ENCODE measurements around the gene PRAC1.
"Not testable (repeated sequence)": the region's sequence is repeated elsewhere in the genome, so short reads cannot be mapped to it uniquely, and the experiment has no call there.

PRAC1 gene

DNA sequence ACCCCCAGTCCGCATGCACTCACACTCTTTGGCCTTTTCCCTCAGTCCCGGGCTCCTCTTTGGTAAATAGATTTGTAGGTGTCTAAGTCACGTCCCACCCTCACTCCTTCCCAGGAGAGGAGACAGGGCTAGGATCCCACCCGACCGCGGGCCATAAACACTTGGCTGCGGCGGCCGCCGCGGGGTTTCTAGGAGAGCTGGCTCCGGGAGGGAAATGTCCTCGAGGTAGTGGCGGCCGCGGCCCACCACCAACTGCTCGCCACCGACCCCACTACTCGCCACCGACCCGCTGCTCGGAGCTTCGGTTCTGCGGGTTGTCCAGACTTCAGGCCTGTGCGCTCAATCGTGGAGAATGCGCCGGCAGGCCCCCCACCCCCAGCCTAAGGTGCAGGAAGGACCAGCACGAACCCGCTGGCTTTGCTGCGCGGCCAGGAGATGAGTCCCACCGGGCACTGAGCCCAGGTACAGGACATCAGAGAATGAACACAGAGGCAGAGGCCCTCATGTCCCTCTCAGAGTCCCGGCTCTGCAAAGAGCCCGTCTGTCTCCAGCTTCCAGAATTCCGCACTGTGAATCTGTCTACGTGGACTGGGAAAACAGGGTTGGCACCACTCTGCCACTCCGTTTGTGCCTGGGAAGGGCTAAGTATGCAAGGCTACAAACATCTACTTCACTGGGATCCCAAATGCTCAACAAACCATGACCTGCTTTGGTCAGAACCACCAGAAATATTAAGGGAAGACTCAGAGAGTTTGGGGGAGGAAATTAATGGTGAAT lies 3.2 kb upstream of the PRAC1 start:
- DNase-seq: no peak

DNA sequence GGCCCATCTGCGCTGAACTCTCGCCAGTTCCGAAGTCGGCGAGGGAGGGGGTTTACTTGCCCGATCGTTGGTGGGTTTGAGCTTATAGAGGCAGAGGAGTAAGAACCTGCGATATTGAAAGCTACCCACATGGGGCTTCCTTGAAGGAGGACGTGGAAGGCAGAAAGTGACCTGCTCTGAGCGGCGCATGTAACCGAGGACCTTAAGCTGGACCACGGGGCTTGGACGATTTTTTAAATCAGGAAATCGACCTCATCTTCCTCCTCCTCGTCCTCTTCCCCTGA lies 2.6 kb upstream of the PRAC1 start:
- DNase-seq: no peak

DNA sequence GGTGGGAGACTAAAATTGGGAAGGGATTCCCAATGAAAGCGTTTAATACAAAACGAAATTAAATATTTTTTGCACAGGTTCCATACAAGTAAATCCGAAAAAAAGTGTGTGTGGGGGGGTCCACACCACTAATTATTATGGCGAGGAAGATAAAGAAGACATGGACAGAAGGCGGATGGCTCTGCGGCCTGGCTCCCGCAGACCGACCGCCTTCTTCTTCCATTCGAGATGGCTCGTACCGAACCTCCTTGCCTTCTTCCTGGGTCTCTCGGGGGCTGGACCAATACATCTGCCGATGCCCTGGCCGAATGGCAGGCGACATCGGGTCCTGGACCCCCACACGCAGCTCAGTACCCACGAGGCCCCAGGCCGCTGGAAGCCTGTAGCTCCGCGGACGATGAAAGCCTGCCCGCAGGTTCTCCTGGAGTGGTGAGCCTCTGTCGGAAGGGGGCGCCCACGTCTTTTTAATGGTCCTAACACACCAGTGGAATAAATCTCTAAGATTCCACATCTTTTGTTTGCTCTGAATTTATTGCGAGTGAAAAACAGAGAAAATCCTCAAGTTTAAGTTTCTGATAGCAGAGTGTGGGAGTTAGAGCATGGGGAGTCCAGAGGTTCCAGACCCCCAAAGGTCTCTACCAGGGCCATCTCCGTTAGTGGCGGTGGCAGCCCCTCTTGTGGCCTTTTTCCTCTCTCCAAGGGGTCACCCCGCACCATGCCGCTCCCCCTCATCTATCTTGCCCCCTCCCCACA lies 2.1 kb upstream of the PRAC1 start:
- peak; percentile 19 for DNase-seq

DNA sequence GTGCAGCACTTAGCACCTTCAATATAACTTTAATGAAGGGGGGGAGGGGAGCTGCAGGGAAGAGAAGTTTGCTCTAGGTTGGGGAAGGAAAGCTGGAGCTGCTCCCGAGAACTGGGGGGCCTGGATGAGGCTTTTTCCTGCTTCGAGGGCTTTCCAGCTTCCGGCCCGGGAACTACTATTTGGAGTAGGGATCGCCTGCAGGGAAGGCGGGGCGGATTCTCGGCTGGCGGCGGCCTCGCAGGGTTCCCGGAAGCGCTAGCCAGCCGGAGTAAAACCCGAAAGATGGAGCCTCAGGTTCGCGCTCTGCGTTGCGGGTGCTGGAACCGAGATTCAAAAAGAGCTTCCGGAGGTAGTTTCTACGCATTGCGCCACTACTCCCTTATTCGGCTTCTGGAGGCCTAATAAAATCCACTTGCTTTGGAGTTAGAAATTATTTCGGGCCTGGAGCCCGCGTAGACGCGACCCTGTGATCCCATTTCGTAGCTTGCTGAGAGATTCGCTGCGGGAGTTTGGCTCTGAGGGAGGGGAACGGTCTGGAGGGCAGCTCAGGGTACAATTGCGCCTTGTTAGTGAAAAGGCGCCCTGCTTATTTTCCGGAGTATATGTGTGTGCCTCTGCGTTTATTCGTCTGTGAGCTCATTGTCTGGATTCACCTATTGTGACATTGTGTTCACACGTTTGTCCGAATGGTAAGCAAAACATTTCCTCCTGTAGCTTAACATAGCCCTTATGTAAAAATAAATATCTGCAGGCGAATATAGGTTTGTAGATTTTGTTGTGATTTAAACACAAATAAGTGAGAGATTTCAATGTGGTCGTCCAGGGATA lies 1.3 kb upstream of the PRAC1 start:
- DNase-seq: no peak

DNA sequence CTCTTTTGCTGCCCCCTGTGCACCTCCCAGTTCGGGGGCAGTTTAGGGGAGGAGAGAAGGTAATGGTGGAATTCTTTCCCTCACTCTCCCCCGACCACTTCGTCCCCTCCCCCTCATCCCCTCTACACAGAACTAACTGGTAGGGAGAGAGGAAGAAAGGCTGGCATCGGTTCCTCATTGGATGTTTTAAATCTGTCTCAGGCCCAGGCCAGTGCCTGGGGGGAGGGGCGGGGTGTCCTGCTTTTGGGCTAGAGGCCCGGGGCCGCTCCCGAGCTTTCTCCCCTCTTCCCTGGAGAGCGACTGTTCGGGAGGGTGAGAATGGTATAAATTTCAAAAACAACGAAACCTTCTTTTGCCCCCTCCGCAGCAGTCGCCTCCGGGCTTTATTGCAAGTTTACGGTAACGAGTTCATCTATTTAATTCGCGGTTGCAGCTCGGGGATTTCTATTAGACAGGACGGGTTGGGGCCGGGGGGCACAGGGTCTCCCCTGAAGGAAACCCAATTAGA lies 651 bp upstream of the PRAC1 start, which contains the start of gene PRAC2:
TSS of gene PRAC2 (plus strand) at position 271 of the 508 bp plus-strand sequence. CDS start 1,226 bp downstream, outside the sequence.
- DNase-seq: no peak

DNA sequence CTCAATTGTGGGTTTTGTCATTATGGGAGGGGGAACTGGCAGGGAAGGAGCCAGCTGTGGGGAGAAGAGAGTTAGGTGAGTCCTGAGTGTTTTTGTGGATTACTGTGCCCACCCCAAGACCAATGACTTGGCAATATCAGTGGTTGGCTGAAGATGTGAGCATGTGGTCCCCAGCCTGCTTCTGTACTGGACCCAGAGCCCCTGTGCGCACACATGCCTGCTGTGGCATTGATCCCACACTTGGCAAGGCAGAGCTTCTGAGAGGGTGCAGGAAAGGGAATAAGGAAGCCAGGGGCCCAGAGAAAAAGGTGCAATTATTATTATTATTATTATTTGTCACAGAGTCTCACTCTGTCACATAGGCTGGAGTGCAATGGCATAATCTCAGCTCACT lies 1.3 kb downstream of the PRAC1 start:
- no peak for DNase-seq

DNA sequence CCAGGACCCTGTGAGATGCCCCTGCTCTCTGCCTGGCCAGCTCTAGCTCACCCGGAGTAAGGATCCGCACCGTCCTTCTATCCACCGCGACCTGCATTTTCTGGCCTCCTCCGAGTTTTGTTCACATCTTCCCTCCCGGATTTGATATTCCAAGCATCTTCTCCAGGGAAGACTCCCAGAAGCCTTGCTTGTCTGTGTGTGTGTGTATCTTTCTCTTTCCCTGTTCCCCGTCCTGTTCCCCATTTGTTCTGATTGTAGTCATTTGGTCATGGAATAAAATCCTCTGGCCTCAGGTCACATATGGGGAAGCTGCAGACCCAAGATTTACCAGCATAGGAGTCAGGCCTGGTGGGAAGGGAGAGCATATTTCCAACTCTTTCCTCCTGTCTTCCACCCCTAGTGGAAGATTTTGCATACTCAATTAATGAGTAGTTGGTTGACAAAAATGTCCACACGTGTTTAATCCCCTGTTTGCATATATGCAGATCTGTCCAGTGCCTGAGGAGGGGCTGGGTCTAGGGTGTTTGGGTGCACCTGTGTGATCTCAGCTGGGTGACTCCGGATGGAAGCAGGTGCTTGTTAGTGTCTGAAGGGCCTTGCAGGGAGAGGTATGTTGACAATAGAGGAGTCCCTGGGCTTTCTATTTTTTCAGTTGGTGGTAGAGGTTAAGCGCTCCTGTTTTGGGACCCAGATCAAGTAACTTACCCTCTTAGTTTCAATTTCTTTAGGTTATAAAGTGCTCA lies 1.9 kb downstream of the PRAC1 start:
- DNase-seq: no peak

DNA sequence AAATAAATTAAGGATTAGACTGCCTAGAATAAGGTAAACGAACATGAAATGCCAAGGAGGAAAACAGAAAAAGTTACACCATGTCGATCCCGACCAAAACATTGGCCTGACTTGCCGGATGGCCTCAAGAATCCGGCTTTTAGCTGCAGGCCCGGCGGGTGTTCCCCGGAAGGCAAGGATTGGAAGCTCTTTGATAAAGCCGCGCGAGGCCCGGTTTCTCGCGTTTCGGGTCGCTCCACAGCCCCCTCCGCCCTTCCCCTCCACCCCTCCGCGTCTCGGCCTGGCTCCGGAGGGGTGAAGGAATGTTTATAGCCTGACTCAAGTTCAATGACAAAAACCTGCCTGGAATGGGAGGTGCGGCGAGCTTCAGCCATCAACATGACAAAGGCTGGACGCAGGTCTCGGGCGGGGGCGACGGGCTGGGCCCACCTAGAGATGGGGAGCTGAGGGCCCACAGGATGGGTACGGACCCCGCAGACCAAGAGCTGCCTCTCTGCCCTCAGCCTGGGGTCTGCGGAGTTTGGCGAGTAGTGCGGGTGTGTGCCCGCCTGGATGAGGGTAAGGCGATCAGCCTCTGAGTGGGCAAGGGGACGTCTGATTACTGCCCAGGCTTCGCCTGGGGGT lies 2.6 kb downstream of the PRAC1 start:
- DNase-seq: no peak

DNA sequence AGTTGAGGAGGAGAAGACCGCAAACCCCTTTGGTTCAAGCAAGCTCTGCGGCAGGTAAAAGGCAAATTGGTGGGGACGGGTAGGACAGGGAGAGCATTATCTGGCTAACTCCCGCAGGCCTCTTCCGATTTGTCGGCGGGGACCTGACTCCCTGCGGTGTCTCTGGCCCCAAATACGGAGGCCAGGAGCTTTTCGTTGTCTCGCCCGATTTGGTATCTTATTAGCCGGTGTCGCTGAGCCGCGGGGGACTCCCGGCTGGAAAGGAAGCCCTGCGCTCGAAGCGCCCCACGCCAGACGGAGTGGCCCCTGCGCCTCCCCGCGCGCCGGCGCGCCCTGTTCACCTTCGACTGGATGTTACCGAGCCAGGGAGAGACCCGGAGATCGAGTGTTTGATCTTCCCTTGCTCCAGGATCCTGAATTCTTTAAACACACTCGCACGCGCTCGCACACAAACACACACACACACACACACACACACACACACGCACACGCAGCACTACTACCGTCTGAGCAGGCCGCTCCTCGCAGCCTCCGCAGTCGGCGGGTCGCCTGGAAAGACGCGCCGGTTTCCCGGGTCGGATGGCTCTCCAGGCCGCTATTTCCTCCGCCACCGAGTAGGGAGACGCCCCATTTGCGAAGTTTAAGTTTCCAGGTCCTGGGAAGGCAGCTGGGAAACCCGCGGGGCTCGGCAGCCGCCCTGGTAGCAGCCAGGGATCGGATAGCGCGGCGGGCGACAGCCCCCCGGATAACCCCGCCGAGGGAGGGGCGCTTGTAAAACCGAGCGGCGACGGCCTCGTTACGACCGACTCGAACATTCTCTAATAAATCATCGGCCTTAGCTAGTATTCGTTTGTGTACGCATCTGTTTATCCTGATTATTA lies 3.3 kb downstream of the PRAC1 start:
- DNase-seq: no peak

DNA sequence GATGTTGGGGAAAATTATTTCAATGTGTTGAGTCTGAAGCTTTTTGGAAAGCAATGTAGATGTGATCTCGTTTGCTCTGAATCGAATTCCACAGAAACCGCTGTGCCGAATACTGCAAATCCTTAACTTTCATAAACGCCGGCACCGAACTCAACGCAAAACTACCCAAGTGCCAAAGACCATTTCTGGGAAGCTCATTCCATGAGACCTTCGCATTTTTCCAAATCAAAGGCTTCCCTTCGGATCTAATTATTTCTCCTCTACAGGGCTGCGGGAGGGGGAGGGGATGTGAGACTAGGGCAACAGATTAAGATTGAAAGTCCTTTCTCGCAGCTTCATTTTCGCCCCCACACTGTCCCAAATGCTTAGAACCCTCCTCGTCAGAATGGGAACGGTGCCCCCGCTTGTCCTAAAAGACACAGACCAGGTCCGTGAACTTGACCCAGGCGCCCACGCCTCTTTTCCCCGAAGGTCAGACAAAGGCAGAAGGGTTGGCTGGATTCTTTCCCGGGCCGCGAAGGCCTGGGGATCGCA lies 4.0 kb downstream of the PRAC1 start:
- DNase-seq: no peak

DNA sequence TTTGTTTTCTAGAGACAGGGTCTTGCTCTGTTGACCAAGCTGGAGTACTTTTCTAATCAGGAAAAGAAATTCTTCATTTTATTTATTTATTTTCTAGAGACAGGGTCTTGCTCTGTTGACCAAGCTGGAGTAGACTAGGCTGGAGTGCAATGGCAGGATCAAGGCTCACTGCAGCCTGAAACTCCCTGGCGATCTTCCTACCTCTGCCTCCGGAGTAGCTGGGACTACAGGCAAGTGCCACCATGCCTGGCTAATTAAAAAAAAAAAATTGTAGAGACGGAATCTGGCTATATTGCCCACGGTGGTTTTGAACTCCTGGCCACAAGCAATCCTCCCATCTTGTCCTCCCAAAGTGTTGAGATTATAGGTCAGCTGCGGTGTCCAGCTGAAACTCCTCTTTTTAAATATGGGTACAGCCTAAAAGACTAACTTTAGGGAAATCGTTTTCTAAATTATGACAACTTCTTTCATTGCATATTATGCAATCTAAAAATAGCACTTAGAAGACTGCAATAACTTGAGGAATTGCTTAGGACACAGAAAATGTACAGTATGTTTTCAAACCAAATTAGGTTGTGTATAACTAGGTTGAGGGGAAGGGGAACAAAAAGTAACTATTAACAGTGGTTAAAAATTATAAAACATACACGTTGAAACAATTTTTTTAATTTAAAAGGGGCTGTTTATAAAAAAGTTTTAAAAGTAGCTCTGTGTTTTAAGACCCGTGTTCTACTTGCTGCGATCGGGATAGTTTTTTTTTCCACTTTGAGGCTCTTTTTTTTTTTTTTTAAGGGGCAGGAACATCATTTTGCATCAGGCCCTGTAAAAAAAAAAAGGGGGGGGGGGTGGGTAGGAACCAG lies 4.7 kb downstream of the PRAC1 start:
- no peak for DNase-seq

DNA sequence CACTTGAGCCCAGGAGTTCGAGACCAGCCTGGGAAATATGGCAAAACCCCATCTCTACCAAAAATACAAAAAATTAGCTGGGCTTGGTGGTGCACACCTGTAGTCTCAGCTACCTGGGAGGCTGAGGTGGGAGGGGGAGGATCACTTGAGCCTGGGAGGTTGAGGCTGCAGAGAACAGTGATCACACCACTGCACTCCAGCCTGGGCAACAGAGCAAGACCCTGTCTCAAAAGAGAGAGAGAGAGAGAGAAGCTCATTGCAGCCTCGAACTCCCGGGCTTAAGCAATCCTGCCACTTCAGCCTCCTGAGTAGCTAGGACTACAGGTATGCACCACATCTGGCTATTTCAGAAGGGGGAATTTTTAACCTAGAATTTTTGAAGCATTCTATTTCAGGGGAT lies 5.8 kb downstream of the PRAC1 start:
- not testable (repeated sequence) for DNase-seq

DNA sequence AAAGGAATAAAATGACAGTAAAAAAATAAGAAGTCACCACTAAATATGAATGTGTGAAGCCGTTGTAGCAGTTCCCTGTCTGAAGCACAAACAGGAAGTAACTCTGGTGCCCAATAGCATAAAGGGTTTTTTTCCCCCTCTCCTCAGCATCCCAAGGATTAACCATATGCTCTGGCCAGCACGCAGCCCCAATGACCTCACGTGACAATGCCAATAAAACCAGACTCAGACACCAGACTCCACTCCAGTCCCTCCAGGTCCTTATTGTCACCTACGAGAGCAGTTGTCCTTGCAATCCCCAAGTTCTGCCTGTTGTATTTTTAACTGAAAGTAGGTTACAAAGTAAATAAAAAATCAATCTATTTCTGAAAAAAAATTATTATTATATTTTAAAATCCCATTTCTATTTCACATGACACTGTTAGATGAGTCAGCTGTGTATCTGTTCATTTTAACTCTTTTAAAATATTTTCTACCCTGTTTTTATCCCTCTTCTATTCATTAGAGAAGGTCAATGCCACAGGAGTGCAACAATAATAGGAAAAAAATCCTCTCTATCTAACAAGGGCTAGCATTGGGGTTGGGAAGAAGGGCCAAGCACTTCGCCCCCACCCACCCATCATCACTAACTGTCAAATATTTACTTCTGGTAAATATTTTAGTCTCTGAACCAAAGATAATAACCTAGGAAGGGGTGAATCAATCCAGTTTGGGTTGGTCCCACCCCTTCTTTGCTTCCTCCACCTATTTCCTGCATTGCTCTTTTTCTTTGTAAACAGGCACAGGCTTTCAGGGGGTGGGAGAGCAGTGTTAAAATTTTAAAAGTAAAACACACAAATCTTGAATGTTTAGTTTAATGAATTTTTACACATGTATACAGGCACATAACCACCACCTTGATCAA lies 6.6 kb downstream of the PRAC1 start:
- no peak for DNase-seq

DNA sequence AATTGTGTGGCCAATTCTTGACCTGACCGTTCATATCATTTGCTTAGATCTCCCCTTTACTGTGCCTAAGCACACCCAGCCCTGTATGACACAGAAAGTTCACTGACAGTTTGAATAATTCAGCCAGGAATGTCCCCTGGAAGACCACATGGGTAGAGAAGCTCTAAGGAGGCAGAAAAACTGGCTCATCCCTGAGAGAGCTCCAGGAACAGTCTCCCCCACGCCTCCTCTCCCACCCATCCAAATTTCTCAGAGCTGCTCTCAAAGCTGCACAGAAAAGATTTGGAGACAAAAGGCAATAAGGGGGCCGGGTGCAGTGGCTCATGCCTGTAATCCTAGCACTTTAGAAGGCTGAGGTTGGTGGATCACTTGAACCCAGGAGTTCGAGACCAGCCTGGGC lies 11.2 kb downstream of the PRAC1 start:
- DNase-seq: no peak

DNA sequence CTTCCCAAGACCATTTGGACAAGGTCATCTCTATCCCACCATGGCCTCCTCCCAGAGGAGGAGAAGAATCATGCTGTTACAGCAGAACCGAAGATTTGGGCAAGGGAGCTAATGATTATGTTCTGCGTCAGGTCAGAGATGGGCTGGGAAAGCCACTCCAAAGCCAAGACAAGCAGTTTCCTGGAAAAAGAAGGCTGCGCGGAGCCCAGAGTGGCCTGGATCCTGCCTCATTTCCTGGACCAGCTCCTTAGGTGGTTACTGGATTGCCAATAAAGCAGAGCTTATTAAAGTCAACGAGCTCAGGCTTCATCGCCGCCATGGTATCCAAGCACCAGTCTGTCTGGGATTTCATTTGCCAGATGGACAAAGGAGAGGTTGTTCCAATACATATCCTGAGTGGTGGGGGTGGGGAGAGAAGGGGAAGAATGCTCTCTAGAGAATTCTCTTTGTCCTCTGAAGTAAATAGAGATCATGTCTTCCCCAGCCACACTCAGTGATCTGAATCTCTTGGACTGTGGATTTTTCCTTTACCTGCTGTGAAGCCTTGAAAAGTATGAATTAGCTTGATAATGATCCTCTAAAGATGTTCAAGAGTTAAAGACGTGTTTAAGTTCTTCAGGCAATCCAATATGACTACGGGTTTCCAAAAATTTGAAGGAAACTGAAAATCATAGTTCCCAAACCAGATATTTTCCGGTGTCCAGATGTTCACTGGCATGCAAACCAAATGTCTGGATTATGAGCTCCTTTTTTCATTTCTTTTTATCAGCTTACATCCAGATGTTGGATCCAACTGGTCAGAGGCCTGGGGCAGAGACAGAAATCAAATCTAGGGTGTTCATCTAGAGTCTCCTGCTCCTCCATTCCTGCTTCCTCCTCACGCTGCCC lies 17.7 kb downstream of the PRAC1 start:
- no peak for DNase-seq

DNA sequence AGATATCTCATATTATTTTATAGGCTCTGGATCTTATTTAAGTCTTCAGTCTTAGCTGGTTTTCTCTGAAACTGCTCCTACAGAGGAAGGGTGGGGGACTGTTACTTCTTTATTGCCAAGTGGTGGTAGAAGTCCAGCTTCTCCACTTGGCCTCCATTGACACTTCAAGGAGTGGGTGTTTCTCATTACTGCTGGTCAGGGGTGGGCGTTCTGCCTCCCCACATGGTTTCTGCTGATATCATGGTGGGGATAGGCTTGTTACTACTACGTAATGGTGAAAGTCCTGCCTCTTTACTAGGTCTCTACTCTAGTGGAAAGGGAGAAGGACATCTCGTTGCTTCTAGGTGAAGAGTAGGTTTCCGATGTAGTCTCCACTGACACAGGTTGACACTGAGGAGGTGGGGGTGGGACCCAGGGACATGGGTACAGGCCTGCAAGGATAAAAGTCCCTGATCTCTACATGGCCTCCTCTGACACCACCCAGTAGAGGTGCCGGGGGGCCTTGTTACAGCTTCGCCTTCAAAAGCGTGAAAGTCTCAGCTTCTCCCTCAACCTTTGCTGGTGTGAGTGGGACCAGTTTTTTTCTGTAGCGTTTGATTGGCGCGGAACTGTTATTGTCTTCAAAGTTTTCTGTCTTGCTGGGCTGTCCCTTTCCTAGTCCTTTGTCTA lies 20.3 kb downstream of the PRAC1 start:
- no peak for DNase-seq

DNA sequence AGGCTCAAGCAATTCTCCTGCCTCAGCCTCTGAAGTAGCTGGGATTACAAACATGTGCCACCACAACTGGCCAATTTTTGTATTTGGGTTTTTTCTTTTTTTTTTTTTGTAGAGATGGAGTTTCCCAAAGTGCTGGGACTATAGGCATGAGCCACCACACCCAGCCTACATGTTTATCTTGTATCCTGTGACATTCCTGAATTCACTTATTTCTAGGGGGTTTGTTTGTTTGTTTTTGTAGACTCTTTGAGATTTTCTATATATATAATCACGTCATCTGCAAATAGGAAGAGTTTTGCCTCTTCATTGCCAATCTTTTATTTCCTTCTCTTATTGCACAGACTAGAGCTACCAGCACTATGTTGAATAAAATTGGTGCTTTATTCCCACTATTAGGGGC lies 29.1 kb downstream of the PRAC1 start:
- no peak for DNase-seq

Measured in NK-92 treated with Interleukin-12 subunit alpha and Interleukin-12 subunit beta, amount 100 ng/mL, for 24 hours (cell line).